Fibroblast of the aortic adventitia (primary cell): ENCODE data around the gene KCNC3. TPM values are rescaled to one million over a fixed set of nuclear protein-coding genes. Genes with fewer than 3 reads are reported as not detected.

Experiments used
- DNase-seq: peaks from one replicate; pipeline ENCODE4 v3.0.0-alpha.2; 2010; ENCODE audit warnings: low read depth
- H3K4me3 ChIP-seq: 2 replicates; pipeline ENCODE4 v1.5.1; 2011; ENCODE audit warnings: low read depth, mild to moderate bottlenecking, control low read depth, low read length, moderate library complexity
- total RNA-seq: library from RNA; depleted of rRNA; stranded (reverse); fragments of >200 nt; gene quantifications from 2 replicates; pipeline ENCODE4 v1.2.3, GENCODE V29; 2012; ENCODE audit warnings: low replicate concordance
- TF ChIP-seq, protein P1 (sequence below): IDR thresholded peaks from 2 replicates; pipeline ENCODE4 v1.5.1; 2011; ENCODE audit warnings: mild to moderate bottlenecking, low read length, control low read depth, inconsistent platforms; ENCODE audit not compliant: insufficient read depth

Gene KCNC3
- total RNA-seq, 1 donor, result not detected

DNA sequence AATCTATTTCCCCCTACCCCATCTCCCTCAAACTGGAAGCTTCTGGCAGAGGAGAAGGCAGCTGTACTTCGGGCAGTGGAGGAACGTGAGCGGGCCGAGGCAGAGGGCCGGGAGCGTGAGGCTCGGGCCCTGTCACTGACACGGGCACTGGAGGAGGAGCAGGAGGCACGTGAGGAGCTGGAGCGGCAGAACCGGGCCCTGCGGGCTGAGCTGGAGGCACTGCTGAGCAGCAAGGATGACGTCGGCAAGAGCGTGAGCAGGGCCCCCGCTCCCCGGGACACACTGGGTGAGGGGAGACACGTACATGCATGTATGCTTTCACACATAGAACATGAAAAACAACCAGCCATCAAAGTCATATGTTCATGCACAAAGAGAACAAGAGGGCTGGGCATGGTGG lies 42.7 kb downstream of the KCNC3 start:
- TF ChIP-seq, protein P1, sequence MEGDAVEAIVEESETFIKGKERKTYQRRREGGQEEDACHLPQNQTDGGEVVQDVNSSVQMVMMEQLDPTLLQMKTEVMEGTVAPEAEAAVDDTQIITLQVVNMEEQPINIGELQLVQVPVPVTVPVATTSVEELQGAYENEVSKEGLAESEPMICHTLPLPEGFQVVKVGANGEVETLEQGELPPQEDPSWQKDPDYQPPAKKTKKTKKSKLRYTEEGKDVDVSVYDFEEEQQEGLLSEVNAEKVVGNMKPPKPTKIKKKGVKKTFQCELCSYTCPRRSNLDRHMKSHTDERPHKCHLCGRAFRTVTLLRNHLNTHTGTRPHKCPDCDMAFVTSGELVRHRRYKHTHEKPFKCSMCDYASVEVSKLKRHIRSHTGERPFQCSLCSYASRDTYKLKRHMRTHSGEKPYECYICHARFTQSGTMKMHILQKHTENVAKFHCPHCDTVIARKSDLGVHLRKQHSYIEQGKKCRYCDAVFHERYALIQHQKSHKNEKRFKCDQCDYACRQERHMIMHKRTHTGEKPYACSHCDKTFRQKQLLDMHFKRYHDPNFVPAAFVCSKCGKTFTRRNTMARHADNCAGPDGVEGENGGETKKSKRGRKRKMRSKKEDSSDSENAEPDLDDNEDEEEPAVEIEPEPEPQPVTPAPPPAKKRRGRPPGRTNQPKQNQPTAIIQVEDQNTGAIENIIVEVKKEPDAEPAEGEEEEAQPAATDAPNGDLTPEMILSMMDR, result no peak
- no peak for DNase-seq
- H3K4me3 ChIP-seq, result no peak overlapping the region

- DNase-seq, result no peak
- TF ChIP-seq, protein P1, result no peak
These were observed 43.3 kb downstream of the KCNC3 start for GRCh38 chr19:50285833-50286232.

DNA sequence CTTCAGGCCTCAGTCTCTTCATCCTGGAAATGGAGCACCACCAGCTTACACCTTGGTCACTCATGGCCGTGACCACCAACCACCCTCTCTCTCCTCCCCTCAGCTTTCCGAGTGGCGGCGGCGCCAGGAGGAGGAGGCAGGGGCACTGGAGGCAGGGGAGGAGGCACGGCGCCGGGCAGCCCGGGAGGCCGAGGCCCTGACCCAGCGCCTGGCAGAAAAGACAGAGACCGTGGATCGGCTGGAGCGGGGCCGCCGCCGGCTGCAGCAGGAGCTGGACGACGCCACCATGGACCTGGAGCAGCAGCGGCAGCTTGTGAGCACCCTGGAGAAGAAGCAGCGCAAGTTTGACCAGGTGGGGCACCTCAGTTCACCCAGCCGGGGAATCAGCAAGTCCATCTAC lies 47.7 kb downstream of the KCNC3 start:
- no peak for DNase-seq
- H3K4me3 ChIP-seq, result no peak overlapping the region
- TF ChIP-seq, protein P1, result no peak

More at GRCh38 chr19:50285833-50286232, 43.3 kb downstream of the KCNC3 start:
- no peak overlapping the region for H3K4me3 ChIP-seq

- TF ChIP-seq, protein P1, result no peak
- no peak for DNase-seq
These were observed 48.2 kb downstream of the KCNC3 start for GRCh38 chr19:50280983-50281382.

GRCh38 chr19:50280074-50280473 lies 49.1 kb downstream of the KCNC3 start:
- H3K4me3 ChIP-seq, result no peak overlapping the region
- TF ChIP-seq, protein P1, result no peak
- DNase-seq, result no peak

More at GRCh38 chr19:50280983-50281382, 48.2 kb downstream of the KCNC3 start:
- no peak overlapping the region for H3K4me3 ChIP-seq

DNA sequence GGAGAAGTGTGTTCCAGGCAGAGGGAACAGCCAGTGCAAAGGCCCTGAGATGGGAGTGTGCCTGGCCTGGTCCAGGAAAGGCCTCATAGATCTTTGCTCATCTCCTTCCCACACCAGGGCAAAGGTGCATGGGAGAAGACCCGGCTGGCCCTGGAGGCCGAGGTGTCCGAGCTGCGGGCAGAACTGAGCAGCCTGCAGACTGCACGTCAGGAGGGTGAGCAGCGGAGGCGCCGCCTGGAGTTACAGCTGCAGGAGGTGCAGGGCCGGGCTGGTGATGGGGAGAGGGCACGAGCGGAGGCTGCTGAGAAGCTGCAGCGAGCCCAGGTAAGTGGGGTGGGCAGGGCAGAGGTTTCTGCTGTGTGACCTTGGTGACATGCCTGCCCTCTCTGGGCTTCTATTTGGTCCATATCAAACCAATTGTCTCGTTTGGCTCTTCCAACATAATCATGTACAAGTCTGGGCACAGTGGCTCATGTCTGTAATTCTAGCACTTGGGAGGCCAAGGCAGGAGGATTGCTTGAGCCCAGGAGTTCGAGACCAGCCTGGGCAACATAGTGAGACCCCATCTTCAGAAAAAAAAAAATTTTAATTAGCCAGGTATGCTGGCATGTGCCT lies 51.1 kb downstream of the KCNC3 start:
- H3K4me3 ChIP-seq, result no peak overlapping the region
- no peak for DNase-seq
- TF ChIP-seq, protein P1, result no peak

DNA sequence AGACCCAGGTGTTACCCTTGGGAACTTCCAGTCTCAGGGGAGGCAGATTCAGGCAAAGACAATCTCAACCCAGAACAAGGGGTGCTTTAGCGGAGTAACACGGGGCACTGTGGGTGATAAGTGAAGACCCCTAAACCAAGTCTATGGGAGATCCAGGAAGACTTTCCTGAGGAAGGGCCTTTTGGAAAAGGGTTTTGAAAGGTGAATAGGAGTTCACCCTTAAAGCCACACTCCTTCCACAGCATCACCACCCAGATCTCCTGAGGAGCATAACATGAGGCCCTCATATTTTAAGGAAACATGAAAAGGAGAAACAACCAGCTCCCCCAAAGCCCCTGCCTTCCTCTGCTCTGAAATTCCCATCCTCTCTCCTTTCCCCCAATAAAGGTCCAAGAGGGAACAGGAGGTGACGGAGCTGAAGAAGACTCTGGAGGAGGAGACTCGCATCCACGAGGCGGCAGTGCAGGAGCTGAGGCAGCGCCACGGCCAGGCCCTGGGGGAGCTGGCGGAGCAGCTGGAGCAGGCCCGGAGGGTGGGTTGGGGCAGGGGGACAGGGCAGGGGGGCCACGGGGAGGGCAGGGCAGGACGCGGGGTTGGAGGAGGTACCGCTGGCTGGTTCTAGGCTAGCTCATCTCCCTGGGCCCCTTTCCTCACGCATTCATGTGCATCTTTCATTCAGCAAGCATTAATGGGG lies 52.7 kb downstream of the KCNC3 start:
- TF ChIP-seq, protein P1, result no peak
- no peak for DNase-seq
- H3K4me3 ChIP-seq, result no peak overlapping the region
